IMR-90 (cell line): ENCODE data around the gene NR2F2. TPM values are rescaled to one million over a fixed set of nuclear protein-coding genes. Genes with fewer than 3 reads are reported as not detected.
A peak's percentile ranks its signal among the peaks of the same experiment; 100 is the strongest.

Experiments
- ATAC-seq: fragments of 200-7000 bp; cut with Tn5 transposase; 2 replicates; pipeline ENCODE4 v1.9.1; 2020; ENCODE audit warnings: low read depth, mild to moderate bottlenecking, moderate library complexity
- BruUV-seq: library from RNA; stranded (reverse); fragments of 400-500 nt; replicated peaks from 2 replicates; lab custom pipeline; 2021; lab: Mats Ljungman, UMichigan
- CTCF ChIA-PET: fragments of 300-600 bp; formaldehyde crosslinking; extraction: SDS; loops from one replicate; lab custom pipeline; 2021; ENCODE audit warnings: antibody characterized with exemption; lab: Yijun Ruan, JAX
- POLR2A ChIA-PET: fragments of 300-600 bp; sonication (Branson Sonifier 250); formaldehyde crosslinking; loops from one replicate; lab custom pipeline; 2022; ENCODE audit warnings: antibody characterized with exemption; ENCODE audit not compliant: unreplicated experiment; lab: Charles Lee
- DNase-seq: peaks from one replicate; pipeline ENCODE4 v3.0.0; 2013
- H2AFZ ChIP-seq: replicated peaks from 2 replicates; pipeline ENCODE3; 2013; ENCODE audit warnings: low read length, mild to moderate bottlenecking; ENCODE audit not compliant: poor library complexity
- H2AK5ac ChIP-seq: 2 replicates; pipeline ENCODE4 v1.6.1; 2013; ENCODE audit warnings: low read depth, low read length, inconsistent platforms
- H2AK9ac ChIP-seq: replicated peaks from 2 replicates; pipeline ENCODE3; 2013; ENCODE audit warnings: mild to moderate bottlenecking, low read depth, low read length, moderate library complexity; ENCODE audit not compliant: poor library complexity
- H2BK120ac ChIP-seq: 2 replicates; pipeline ENCODE4 v1.6.1; 2013; ENCODE audit warnings: low read depth, low read length, inconsistent platforms
- H2BK15ac ChIP-seq: 3 replicates; pipeline ENCODE4 v1.6.1; 2013; ENCODE audit warnings: low read depth, low read length, inconsistent platforms
- H2BK20ac ChIP-seq: 2 replicates; pipeline ENCODE4 v1.6.1; 2013; ENCODE audit warnings: low read depth, mild to moderate bottlenecking, inconsistent platforms, low read length, moderate library complexity
- H2BK5ac ChIP-seq: 2 replicates; pipeline ENCODE4 v1.6.1; 2013; ENCODE audit warnings: mild to moderate bottlenecking, low read depth, low read length, inconsistent platforms; ENCODE audit not compliant: poor library complexity, severe bottlenecking
- H3K14ac ChIP-seq: replicated peaks from 2 replicates; pipeline ENCODE4 v1.6.1; 2013; ENCODE audit warnings: low read depth, low read length, inconsistent platforms
- H3K18ac ChIP-seq: 2 replicates; pipeline ENCODE4 v1.6.1; 2013; ENCODE audit warnings: low read depth, low read length, control low read depth
- H3K23ac ChIP-seq: 2 replicates; pipeline ENCODE4 v1.6.1; 2013; ENCODE audit warnings: low read depth, low read length, inconsistent platforms
- H3K27ac ChIP-seq: 2 replicates; pipeline ENCODE4 v1.5.1; 2013; ENCODE audit warnings: mild to moderate bottlenecking, control low read depth, low read length; ENCODE audit not compliant: insufficient read depth
- H3K27me3 ChIP-seq: 2 replicates; pipeline ENCODE4 v1.6.1; 2013; ENCODE audit warnings: low read length; ENCODE audit not compliant: control insufficient read depth, insufficient read depth
- H3K36me3 ChIP-seq: 2 replicates; pipeline ENCODE4 v1.6.1; 2013; ENCODE audit warnings: low read length, mixed read lengths; ENCODE audit not compliant: control insufficient read depth, insufficient read depth
- H3K4ac ChIP-seq: 2 replicates; pipeline ENCODE4 v1.6.1; 2013; ENCODE audit warnings: low read depth, low read length, inconsistent platforms
- H3K4me1 ChIP-seq: 2 replicates; pipeline ENCODE4 v1.6.1; 2013; ENCODE audit warnings: low read length, mixed read lengths; ENCODE audit not compliant: control insufficient read depth, insufficient read depth
- H3K4me2 ChIP-seq: 2 replicates; pipeline ENCODE4 v1.6.1; 2013; ENCODE audit warnings: low read depth, mild to moderate bottlenecking, control low read depth, low read length, moderate library complexity
- H3K4me3 ChIP-seq: 2 replicates; pipeline ENCODE4 v1.5.1; 2013; ENCODE audit warnings: low read depth, mild to moderate bottlenecking, control low read depth, low read length, moderate library complexity; ENCODE audit not compliant: insufficient read depth
- H3K56ac ChIP-seq: 2 replicates; pipeline ENCODE4 v1.6.1; 2013; ENCODE audit warnings: low read length, inconsistent platforms; ENCODE audit not compliant: insufficient read depth; ENCODE audit errors: extremely low read depth
- H3K79me1 ChIP-seq, 2 experiments: 2 replicates each; pipeline ENCODE4 v1.6.1; 2013; ENCODE audit warnings: low read length in 2 of 2, inconsistent platforms in 1 of 2, low read depth in 1 of 2
- H3K9ac ChIP-seq: 2 replicates; pipeline ENCODE4 v1.6.1; 2013; ENCODE audit warnings: low read depth, low read length, control low read depth
- H3K9me1 ChIP-seq: 2 replicates; pipeline ENCODE4 v1.6.1; 2013; ENCODE audit warnings: low read length, inconsistent platforms; ENCODE audit not compliant: insufficient read depth
- H3K9me3 ChIP-seq: 2 replicates; pipeline ENCODE4 v1.6.1; 2013; ENCODE audit warnings: low read length; ENCODE audit not compliant: control insufficient read depth, insufficient read depth
- H4K20me1 ChIP-seq: 2 replicates; pipeline ENCODE4 v1.6.1; 2013; ENCODE audit warnings: low read length, inconsistent platforms; ENCODE audit not compliant: insufficient read depth
- H4K5ac ChIP-seq: 2 replicates; pipeline ENCODE4 v1.6.1; 2013; ENCODE audit warnings: mild to moderate bottlenecking, low read depth, low read length, control low read depth
- H4K8ac ChIP-seq, 2 experiments: 2 replicates each; pipeline ENCODE4 v1.6.1; 2013; ENCODE audit warnings: low read depth in 2 of 2, low read length in 2 of 2, control low read depth in 1 of 2, inconsistent platforms in 1 of 2
- H4K91ac ChIP-seq: 2 replicates; pipeline ENCODE4 v1.6.1; 2013; ENCODE audit warnings: low read depth, low read length, inconsistent platforms; ENCODE audit not compliant: insufficient read depth
- BHLHE40 ChIP-seq: fragments of 150-350 bp; IDR thresholded peaks from 2 replicates; pipeline ENCODE4 v1.6.1; 2016; ENCODE audit warnings: mild to moderate bottlenecking, low read depth, low read length
- NFE2L2 ChIP-seq: fragments of 150-350 bp; IDR thresholded peaks from 2 replicates; pipeline ENCODE4 v1.6.1; 2016; ENCODE audit warnings: low read depth, mild to moderate bottlenecking, low read length
- SMC3 ChIP-seq: fragments of 150-350 bp; IDR thresholded peaks from 2 replicates; pipeline ENCODE4 v1.6.1; 2016; ENCODE audit warnings: low read depth, mild to moderate bottlenecking, antibody characterized with exemption, low read length, moderate library complexity
- WGBS, 2 experiments: methylation state at CpG; one replicate each; pipeline versions ENCODE4 v1.1.5 to v1.1.7; 2013; ENCODE audit warnings: missing lambda C conversion rate in 2 of 2; ENCODE audit not compliant: insufficient read length in 1 of 2; ENCODE audit errors: extremely low coverage in 2 of 2; 5-methylcytosine and 5-hydroxymethylcytosine counted together
- dilution Hi-C: fragments of 300-500 bp; cut with HindIII; formaldehyde crosslinking; loops from one replicate; pipeline ENCODE4 v1.14.3; 2018; ENCODE audit warnings: low sequenced_read_pairs; ENCODE audit not compliant: unreplicated experiment
- in situ Hi-C: fragments of 300-500 bp; cut with MboI; formaldehyde crosslinking; loops from 3 replicates; pipeline ENCODE4 v1.14.3; 2019; ENCODE audit warnings: low sequenced_read_pairs, inconsistent platforms, mixed read lengths
- intact Hi-C: fragments of 100-400 bp; cut with micrococcal nuclease; formaldehyde crosslinking; loops from 2 replicates; pipeline ENCODE4 v1.10.0; 2022
- polyA plus RNA-seq, 3 experiments: library from polyadenylated mRNA; depleted of rRNA; stranded (reverse); fragments of >200 nt; gene quantifications; 2 replicates each; pipeline ENCODE4 v1.2.3, GENCODE V29; 2012; ENCODE audit warnings: low replicate concordance in 1 of 3
- total RNA-seq: library from RNA; depleted of rRNA; stranded (reverse); fragments of >200 nt; gene quantifications from 2 replicates; pipeline ENCODE4 v1.2.3, GENCODE V29; 2012

The NR2F2 gene
- total and polyA plus RNA-seq, 2 of the 4 experiments (the other 2 are of a cell fraction): 20.3 to 161 TPM

DNA sequence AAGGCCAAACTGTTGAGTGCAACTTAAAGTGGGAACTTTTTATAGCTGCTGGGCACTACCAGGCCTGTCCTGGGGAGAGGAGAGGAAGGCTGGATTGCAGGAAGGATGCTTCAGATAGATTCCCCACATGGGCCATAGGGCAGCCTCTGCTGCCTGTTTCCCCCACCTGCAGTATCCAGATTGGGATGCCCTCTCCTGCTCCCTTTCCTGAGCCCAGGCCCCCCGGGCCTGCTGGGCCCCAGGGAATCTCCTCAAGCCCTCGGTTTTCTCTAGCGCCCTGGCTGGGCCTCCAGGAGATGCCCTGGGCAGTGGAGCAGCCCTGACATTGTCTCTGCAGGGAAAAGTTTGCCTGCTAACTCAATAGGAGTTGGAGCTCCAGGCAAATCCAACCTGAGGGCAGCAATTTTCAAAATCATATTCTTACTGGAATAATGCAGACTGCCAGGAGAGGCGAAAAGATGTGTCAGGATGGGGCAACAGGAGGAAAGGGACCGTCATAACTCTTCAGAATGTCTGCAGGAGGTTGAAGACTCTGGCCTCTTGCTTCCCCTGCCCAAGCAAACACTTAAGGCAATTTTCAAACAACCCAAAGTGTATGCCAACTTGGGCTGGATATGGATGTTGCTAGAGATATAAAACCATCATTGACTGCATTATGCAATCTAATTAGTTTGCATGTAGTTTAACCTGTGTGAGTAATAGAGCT, 4.4 kb downstream of the NR2F2 start (continued):
- TF ChIP-seq NFE2L2 (no peak), BHLHE40 (no peak)

DNA sequence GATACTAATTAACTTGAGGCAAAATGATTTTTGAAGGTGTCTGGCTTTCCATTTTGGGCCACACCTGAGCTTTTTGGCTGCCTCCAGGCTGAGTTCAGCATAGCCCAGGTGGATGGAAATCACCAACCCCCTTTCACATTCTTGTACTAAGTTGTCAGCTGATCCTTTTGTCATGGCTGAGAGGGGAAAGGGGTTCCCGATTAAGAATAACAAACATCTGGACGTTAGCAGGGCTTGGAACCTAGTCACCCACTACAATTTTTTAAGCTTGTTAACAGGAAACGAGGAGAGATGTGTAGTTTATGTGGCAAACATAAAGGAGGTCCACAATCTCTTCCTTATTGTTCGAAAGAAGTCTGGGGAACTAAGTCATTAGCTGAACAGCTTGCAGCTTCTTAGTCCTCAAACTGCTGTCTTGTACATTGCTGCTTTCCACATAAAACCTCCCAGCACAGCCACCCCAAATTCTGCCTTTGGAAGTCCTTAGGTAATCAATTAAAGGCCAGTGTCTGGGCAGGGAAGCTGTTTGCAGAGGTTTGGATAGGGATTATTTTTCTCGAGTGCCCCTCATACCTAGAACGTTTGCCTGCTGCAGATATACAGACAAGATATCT, 5.0 kb downstream of the NR2F2 start:
- Histone ChIP-seq H3K4me2 (peak overlapping the region; percentile 99), H3K18ac (peak overlapping the region; percentile 93), H3K9me3 (no peaks in the 10 kb centered on the region), H3K27me3 (no peaks in the 10 kb centered on the region), H3K4me1 (no peaks in the 10 kb centered on the region), H2BK20ac (peak overlapping the region; percentile 50), H4K91ac (peak overlapping the region; percentile 84), H3K9me1 (no peaks in the 10 kb centered on the region), H2BK5ac (peak overlapping the region; percentile 94), H3K27ac (peak overlapping the region; percentile 98), H3K14ac (peak overlapping the region; percentile 93), H2AK9ac (peak overlapping the region; percentile 66), H4K8ac (peak overlapping the region; percentile 60 to 78), H2AFZ (no peak overlapping the region), H3K56ac (peak overlapping the region; percentile 96), H3K4me3 (peak overlapping the region; percentile 84), H4K5ac (peak overlapping the region; percentile 85), H3K23ac (peak overlapping the region; percentile 57), H2BK120ac (peak overlapping the region; percentile 74), H2AK5ac (0 out of 2 replicates have a peak overlapping the region, but pooled peaks have one; percentile 46), H3K4ac (peak overlapping the region; percentile 93), H3K36me3 (peaks cover 53% of the 10 kb centered on the region), H4K20me1 (peaks cover 47% of the 10 kb centered on the region), H2BK15ac (0 out of 3 replicates have a peak overlapping the region, but pooled peaks have one; percentile 23), H3K79me1 (no peaks in the 10 kb centered on the region), H3K9ac (peak overlapping the region; percentile 99)
- BruUV-seq: no TSS peak
- intact Hi-C loops (loop anchor here (5.0 kb wide), 1 partner anchor 448 kb away; no protein-coding TSS in a partner anchor), dilution Hi-C loops (no loop called here), in situ Hi-C loops (loop anchor here (10.0 to 25.0 kb wide), 2 partner anchors 773 to 1041 kb away; no protein-coding TSS in a partner anchor)
- TF ChIP-seq SMC3: no peak
- TF ChIP-seq BHLHE40: no peak
- DNase-seq (no peak), ATAC-seq (no peak)
- no CpG with 5 or more reads among the region's 6 CpGs for WGBS, 2 experiments
- CTCF ChIA-PET: interaction anchor here (2.1 kb wide), 1 partner anchor 8 kb away, joined by 10 read pairs; no protein-coding TSS in a partner anchor
- POLR2A ChIA-PET: interaction anchor here (0.5 to 1.9 kb wide), 4 partner anchors 8 to 1167 kb away, joined by 3 to 8 read pairs (median 6); no protein-coding TSS in a partner anchor
